Lower leg skin (tissue), 4 donors: Measurements from ENCODE around the gene SLC30A3. TPM values are rescaled to one million over a fixed set of nuclear protein-coding genes. Genes with fewer than 3 reads are reported as not detected.

ENCODE experiments used
- DNase-seq, 2 donors: peaks; one replicate each; pipeline ENCODE4 v3.0.0-alpha.2; 2019; ENCODE audit warnings: low spot score in 2 of 2
- H3K4me3 ChIP-seq: fragments of 200-600 bp; sonication (generic); 2 replicates; pipeline ENCODE4 v1.5.1; 2017; ENCODE audit warnings: mild to moderate bottlenecking, low read depth; ENCODE audit not compliant: poor library complexity, severe bottlenecking
- CTCF ChIP-seq, 3 donors: fragments of 450-650 bp; IDR thresholded peaks; one replicate each; pipeline ENCODE4 v1.5.1; 2016; ENCODE audit warnings: antibody characterized with exemption in 3 of 3, mild to moderate bottlenecking in 3 of 3, moderate library complexity in 2 of 3
- POLR2A ChIP-seq, 2 donors: fragments of 450-650 bp; IDR thresholded peaks; one replicate each; pipeline ENCODE4 v1.6.1; 2016 to 2017; ENCODE audit warnings: antibody characterized with exemption in 2 of 2, mild to moderate bottlenecking in 1 of 2, moderate library complexity in 1 of 2
- WGBS, 2 donors: methylation state at CpG; one replicate each; pipeline ENCODE4 v1.1.5; 2018; 5-methylcytosine and 5-hydroxymethylcytosine counted together
- intact Hi-C: fragments of 100-400 bp; cut with DNase I; formaldehyde crosslinking; loops from one replicate; pipeline ENCODE4 v1.15.0; 2023; ENCODE audit warnings: low total_unique reads
- total RNA-seq, 4 donors: library from RNA; depleted of rRNA; stranded (reverse); fragments of >200 nt; gene quantifications; one replicate each; pipeline ENCODE4 v1.1.0, GENCODE V29; 2016

SLC30A3 gene
- total RNA-seq, 4 donors from 2014 or later = 0.15 TPM; not detected in 3

GRCh38 chr2:27225526-27225925 is 37.3 kb downstream of the SLC30A3 start:
- DNase-seq = no peak
- TF ChIP-seq POLR2A (IDR thresholded peaks at IDR 0.05) (no peak), CTCF (IDR thresholded peaks at IDR 0.05) (no peak)
- intact Hi-C loops = no loop called here
- no peak overlapping the region for H3K4me3 ChIP-seq
- 92 to 93% methylated on average over 9 of the region's 9 CpGs for WGBS, 2 donors

- WGBS, 2 donors = 94 to 96% methylated on average over 6 of the region's 6 CpGs
- intact Hi-C loops = no loop called here
- TF ChIP-seq POLR2A (IDR thresholded peaks at IDR 0.05) = no peak
- no peak for TF ChIP-seq CTCF (IDR thresholded peaks at IDR 0.05)
- no peak for DNase-seq
- H3K4me3 ChIP-seq = no peak overlapping the region
Measured at GRCh38 chr2:27223416-27223815, 39.4 kb downstream of the SLC30A3 start.

- intact Hi-C loops = no loop called here
- TF ChIP-seq CTCF (IDR thresholded peaks at IDR 0.05) (no peak), POLR2A (IDR thresholded peaks at IDR 0.05) (no peak)
- no peak for DNase-seq
- WGBS, 2 donors = 93 to 94% methylated on average over 5 of the region's 5 CpGs
- no peak overlapping the region for H3K4me3 ChIP-seq
Measured at GRCh38 chr2:27222407-27222806, 40.4 kb downstream of the SLC30A3 start.

GRCh38 chr2:27221166-27221565 is 41.7 kb downstream of the SLC30A3 start:
- no peak for DNase-seq
- no peak for TF ChIP-seq POLR2A (IDR thresholded peaks at IDR 0.05)
- TF ChIP-seq CTCF (IDR thresholded peaks at IDR 0.05) = no peak
- intact Hi-C loops = no loop called here
- no peak overlapping the region for H3K4me3 ChIP-seq
- 59 to 69% methylated on average over 3 of the region's 3 CpGs for WGBS, 2 donors

GRCh38 chr2:27220091-27220490 is 42.8 kb downstream of the SLC30A3 start:
- no peak overlapping the region for H3K4me3 ChIP-seq
- intact Hi-C loops = no loop called here
- TF ChIP-seq CTCF (IDR thresholded peaks at IDR 0.05) (no peak), POLR2A (IDR thresholded peaks at IDR 0.05) (no peak)
- no peak for DNase-seq
- 91 to 98% methylated on average over 7 of the region's 7 CpGs for WGBS, 2 donors

- H3K4me3 ChIP-seq = no peak overlapping the region
- TF ChIP-seq POLR2A (IDR thresholded peaks at IDR 0.05) (no peak), CTCF (IDR thresholded peaks at IDR 0.05) (no peak)
- DNase-seq = no peak
- intact Hi-C loops = no loop called here
- 85 to 87% methylated on average over 2 of the region's 2 CpGs for WGBS, 2 donors
Measured at GRCh38 chr2:27219091-27219490, 43.8 kb downstream of the SLC30A3 start.
